Neural progenitor cell (in vitro differentiated cells): ENCODE data around the gene FLCN.

Source experiments
- CTCF ChIP-seq: fragments of 200-600 bp; sonication (generic); IDR thresholded peaks from 2 replicates; pipeline ENCODE4 v1.5.1; 2017; ENCODE audit warnings: antibody characterized with exemption, mild to moderate bottlenecking
- EZH2 ChIP-seq: fragments of 200-600 bp; sonication (generic); IDR thresholded peaks from 2 replicates; pipeline ENCODE4 v1.6.1; 2017; ENCODE audit warnings: antibody characterized with exemption, mild to moderate bottlenecking, moderate library complexity

- no peak for TF ChIP-seq CTCF
- TF ChIP-seq EZH2, result no peak
These were observed 8.3 kb downstream of the FLCN start for GRCh38 chr17:17228521-17229279.
